Endothelial cell of umbilical vein (primary cell): ENCODE results near the gene HSD17B2. TPM values are rescaled to one million over a fixed set of nuclear protein-coding genes. Genes with fewer than 3 reads are reported as not detected.

Source experiments
- BruUV-seq: library from RNA; stranded (reverse); fragments of 400-500 nt; replicated peaks from 2 replicates; lab custom pipeline; 2021; lab: Mats Ljungman, UMichigan
- CTCF ChIA-PET: fragments of 300-600, 350-600 bp; sonication (Branson Sonifier 250); formaldehyde crosslinking; loops from one replicate; lab custom pipeline; 2021; ENCODE audit warnings: antibody characterized with exemption, inconsistent platforms; lab: Charles Lee
- POLR2A ChIA-PET: fragments of 300-600, 350-600 bp; sonication (Branson Sonifier 250); formaldehyde crosslinking; loops from one replicate; lab custom pipeline; 2021; ENCODE audit warnings: antibody characterized with exemption, inconsistent platforms; lab: Charles Lee
- DNase-seq: peaks from one replicate; pipeline ENCODE4 v3.0.0-alpha.2; 2011; ENCODE audit warnings: low read depth, low spot score
- FAIRE-seq: peaks from 2 replicates; lab custom pipeline; 2011; peaks lifted over from hg19 to GRCh38; lab: Jason Lieb, UNC
- H2AFZ ChIP-seq: 2 replicates; pipeline ENCODE4 v1.6.0; 2012; ENCODE audit warnings: low read depth, low read length, control low read depth, inconsistent platforms
- H3K27ac ChIP-seq: 2 replicates; pipeline ENCODE4 v1.5.1; 2011; ENCODE audit warnings: low read depth, mild to moderate bottlenecking, control low read depth, low read length, moderate library complexity; ENCODE audit not compliant: insufficient read depth
- H3K27me3 ChIP-seq, 2 experiments: 2 replicates each; pipeline versions ENCODE4 v1.6.0 to v1.6.1; 2011; ENCODE audit warnings: low read length in 2 of 2, mixed read lengths in 1 of 2; ENCODE audit not compliant: control insufficient read depth in 2 of 2, insufficient read depth in 2 of 2
- H3K36me3 ChIP-seq, 2 experiments: 2 replicates in 1 of 2; 3 replicates in 1 of 2; pipeline ENCODE4 v1.5.1; 2011; ENCODE audit warnings: low read length in 2 of 2, mild to moderate bottlenecking in 1 of 2, moderate library complexity in 1 of 2; ENCODE audit not compliant: control insufficient read depth in 2 of 2, insufficient read depth in 2 of 2; ENCODE audit errors: extremely low read depth in 1 of 2
- H3K4me1 ChIP-seq: 3 replicates; pipeline ENCODE4 v1.5.1; 2011; ENCODE audit warnings: mild to moderate bottlenecking, low read length; ENCODE audit not compliant: control insufficient read depth, insufficient read depth; ENCODE audit errors: extremely low read depth
- H3K4me2 ChIP-seq: 2 replicates; pipeline ENCODE4 v1.6.1; 2011; ENCODE audit warnings: low read length, control low read depth, mixed read lengths; ENCODE audit not compliant: insufficient read depth
- H3K4me3 ChIP-seq, 3 experiments: fragments of 200-600 bp in 1 of 3; sonication (generic), shearing (Covaris generic) in 1 of 3; replicated peaks in 1 of 3; 2 replicates each; pipeline ENCODE4 v1.5.1; 2011 to 2016; ENCODE audit warnings: control low read depth in 3 of 3, low read length in 3 of 3, mild to moderate bottlenecking in 2 of 3, inconsistent platforms in 1 of 3, low read depth in 1 of 3, moderate library complexity in 1 of 3; ENCODE audit not compliant: insufficient read depth in 1 of 3
- H3K79me2 ChIP-seq: 2 replicates; pipeline ENCODE4 v1.6.0; 2012; ENCODE audit warnings: low read length, inconsistent platforms; ENCODE audit not compliant: control insufficient read depth, insufficient read depth
- H3K9ac ChIP-seq: replicated peaks from 2 replicates; pipeline ENCODE3; 2011; ENCODE audit warnings: low read length, control low read depth; ENCODE audit not compliant: insufficient read depth; ENCODE audit errors: extremely low read depth
- H3K9me1 ChIP-seq: replicated peaks from 3 replicates; pipeline ENCODE4 v1.6.0; 2011; ENCODE audit warnings: mild to moderate bottlenecking, low read length; ENCODE audit not compliant: control insufficient read depth, insufficient read depth; ENCODE audit errors: extremely low read depth
- H3K9me3 ChIP-seq: replicated peaks from 2 replicates; pipeline ENCODE4 v1.5.1; 2012; ENCODE audit warnings: low read length, inconsistent platforms; ENCODE audit not compliant: control insufficient read depth, insufficient read depth
- H4K20me1 ChIP-seq: replicated peaks from 2 replicates; pipeline ENCODE3; 2011; ENCODE audit warnings: mild to moderate bottlenecking, low read length; ENCODE audit not compliant: control insufficient read depth, insufficient read depth; ENCODE audit errors: extremely low read depth
- EZH2 ChIP-seq: IDR thresholded peaks from 2 replicates; pipeline ENCODE4 v1.6.1; 2012; ENCODE audit warnings: borderline replicate concordance, low read depth, mild to moderate bottlenecking, moderate library complexity, low read length, inconsistent platforms; ENCODE audit not compliant: severe bottlenecking
- FOS ChIP-seq: IDR thresholded peaks from 2 replicates; pipeline ENCODE4 v1.6.1; 2011; ENCODE audit warnings: mild to moderate bottlenecking, low read length, moderate library complexity, borderline replicate concordance; ENCODE audit not compliant: insufficient read depth
- GATA2 ChIP-seq: IDR thresholded peaks from 2 replicates; pipeline ENCODE4 v1.7.0; 2011; ENCODE audit warnings: low read depth, mild to moderate bottlenecking, moderate library complexity, mixed read lengths, low read length; ENCODE audit not compliant: insufficient read length, insufficient read depth
- JUN ChIP-seq: IDR thresholded peaks from 2 replicates; pipeline ENCODE4 v1.6.1; 2011; ENCODE audit warnings: borderline replicate concordance, low read depth; ENCODE audit not compliant: insufficient read length, insufficient read depth
- MYC ChIP-seq: IDR thresholded peaks from one replicate; pipeline ENCODE4 v1.6.1; 2011; ENCODE audit warnings: mild to moderate bottlenecking, low read depth, low read length
- POLR2A ChIP-seq: IDR thresholded peaks from 2 replicates; pipeline ENCODE4 v1.6.1; 2012; ENCODE audit warnings: low read depth, mild to moderate bottlenecking, control low read depth, low read length
- POLR2AphosphoS5 ChIP-seq: IDR thresholded peaks from 2 replicates; pipeline ENCODE4 v1.6.1; 2012; ENCODE audit warnings: low read depth, mild to moderate bottlenecking, control low read depth, low read length, moderate library complexity; ENCODE audit not compliant: insufficient read depth
- dilution Hi-C: fragments of 300-500 bp; cut with MboI; formaldehyde crosslinking; loops from one replicate; pipeline ENCODE4 v1.15.0; 2019; ENCODE audit warnings: low sequenced_read_pairs; ENCODE audit not compliant: extremely low pct_ligation_motif_present
- intact Hi-C: fragments of 100-400 bp; cut with micrococcal nuclease; formaldehyde crosslinking; loops from one replicate; pipeline ENCODE4 v1.10.0; 2022
- polyA plus RNA-seq, 4 experiments: library from polyadenylated mRNA; depleted of rRNA in 3 of 4; stranded (reverse) in 3 of 4; unstranded in 1 of 4; fragments of >200 nt; gene quantifications; 2 replicates each; pipeline versions ENCODE4 v1.2.1 to v1.2.3, GENCODE V29; 2011 to 2012; ENCODE audit warnings: missing spikeins in 1 of 4
- total RNA-seq: library from RNA; stranded (reverse); gene quantifications from 2 replicates; pipeline ENCODE4 v1.2.3, GENCODE V29; 2021
- TF ChIP-seq, protein P1 (sequence below), 2 donors: IDR thresholded peaks; 1 replicate in 1 of 2; 2 replicates in 1 of 2; pipeline ENCODE4 v1.5.1; 2011; ENCODE audit warnings: low read length in 2 of 2, mild to moderate bottlenecking in 2 of 2, moderate library complexity in 2 of 2, control low read depth in 1 of 2, inconsistent platforms in 1 of 2, low read depth in 1 of 2; ENCODE audit not compliant: insufficient read depth in 1 of 2; ENCODE audit errors: extremely low read depth in 1 of 2
- TF ChIP-seq, protein P2 (sequence below): IDR thresholded peaks from 2 replicates; pipeline ENCODE4 v1.6.1; 2011; ENCODE audit not compliant: insufficient read depth, insufficient read length

HSD17B2 gene
- total and polyA plus RNA-seq, 2 donors (not counting 3 experiments of a cell fraction or from before 2014, with no cell fraction given): 1.2 to 4.5 TPM

- Histone ChIP-seq H3K27me3 (peaks cover 0 to 9% of the 10 kb centered on the region in 2 experiments), H2AFZ (no peak overlapping the region), H3K9ac (no peak overlapping the region), H3K9me3 (no peaks in the 10 kb centered on the region), H3K4me1 (peaks cover 5% of the 10 kb centered on the region), H3K9me1 (no peaks in the 10 kb centered on the region), H3K79me2 (no peaks in the 10 kb centered on the region), H4K20me1 (no peaks in the 10 kb centered on the region), H3K27ac (no peak overlapping the region), H3K4me3 (no peak overlapping the region), H3K36me3 (no peaks in the 10 kb centered on the region), H3K4me2 (no peak overlapping the region)
- TF ChIP-seq, protein P1, sequence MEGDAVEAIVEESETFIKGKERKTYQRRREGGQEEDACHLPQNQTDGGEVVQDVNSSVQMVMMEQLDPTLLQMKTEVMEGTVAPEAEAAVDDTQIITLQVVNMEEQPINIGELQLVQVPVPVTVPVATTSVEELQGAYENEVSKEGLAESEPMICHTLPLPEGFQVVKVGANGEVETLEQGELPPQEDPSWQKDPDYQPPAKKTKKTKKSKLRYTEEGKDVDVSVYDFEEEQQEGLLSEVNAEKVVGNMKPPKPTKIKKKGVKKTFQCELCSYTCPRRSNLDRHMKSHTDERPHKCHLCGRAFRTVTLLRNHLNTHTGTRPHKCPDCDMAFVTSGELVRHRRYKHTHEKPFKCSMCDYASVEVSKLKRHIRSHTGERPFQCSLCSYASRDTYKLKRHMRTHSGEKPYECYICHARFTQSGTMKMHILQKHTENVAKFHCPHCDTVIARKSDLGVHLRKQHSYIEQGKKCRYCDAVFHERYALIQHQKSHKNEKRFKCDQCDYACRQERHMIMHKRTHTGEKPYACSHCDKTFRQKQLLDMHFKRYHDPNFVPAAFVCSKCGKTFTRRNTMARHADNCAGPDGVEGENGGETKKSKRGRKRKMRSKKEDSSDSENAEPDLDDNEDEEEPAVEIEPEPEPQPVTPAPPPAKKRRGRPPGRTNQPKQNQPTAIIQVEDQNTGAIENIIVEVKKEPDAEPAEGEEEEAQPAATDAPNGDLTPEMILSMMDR (IDR thresholded peaks at IDR 0.05; ENCODE audit: extremely low read depth in 1 of 2, insufficient read depth in 1 of 2, low read depth in 1 of 2, low read length in 2 of 2): no peak
- TF ChIP-seq, protein P2, sequence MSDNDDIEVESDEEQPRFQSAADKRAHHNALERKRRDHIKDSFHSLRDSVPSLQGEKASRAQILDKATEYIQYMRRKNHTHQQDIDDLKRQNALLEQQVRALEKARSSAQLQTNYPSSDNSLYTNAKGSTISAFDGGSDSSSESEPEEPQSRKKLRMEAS: no peak
- TF ChIP-seq EZH2: no peak
- TF ChIP-seq MYC: no peak
- TF ChIP-seq POLR2A: no peak
- no peak for TF ChIP-seq GATA2
- CTCF ChIA-PET: interaction anchor here (1.9 kb wide), 1 partner anchor 20 kb away, joined by 7 read pairs; no protein-coding TSS in a partner anchor
- intact Hi-C loops: no loop called here
- DNase-seq (no peak), FAIRE-seq (no peak)
- POLR2A ChIA-PET: no interaction called here
- dilution Hi-C loops: no loop called here
- no TSS peak for BruUV-seq
Observed at GRCh38 chr16:82040296-82040695, 5.2 kb downstream of the HSD17B2 start.

DNA sequence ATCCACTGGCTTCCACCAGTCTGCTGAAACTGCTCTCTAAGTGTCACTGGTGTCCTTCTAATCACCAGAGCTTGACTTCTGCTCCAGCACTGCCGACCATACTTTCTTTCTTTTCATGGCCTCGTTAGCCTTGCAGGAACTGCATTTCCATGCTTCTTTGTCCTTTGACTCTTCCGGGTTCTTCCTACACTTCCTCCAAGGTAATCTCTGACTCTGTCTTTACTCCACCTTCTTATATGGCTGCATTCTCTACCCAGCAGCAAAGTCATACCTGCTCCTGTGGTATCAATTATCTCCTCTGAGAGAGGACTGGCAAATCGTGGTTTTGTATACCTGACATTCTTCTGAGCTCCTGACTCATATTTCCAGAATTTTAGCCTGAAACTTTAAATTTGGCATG lies 6.5 kb downstream of the HSD17B2 start:
- H3K27me3 ChIP-seq: peaks cover 0 to 9% of the 10 kb centered on the region in 2 experiments
- H3K9me1 ChIP-seq: no peaks in the 10 kb centered on the region
- intact Hi-C loops (no loop called here), dilution Hi-C loops (no loop called here)
- TF ChIP-seq POLR2AphosphoS5: no peak
- TF ChIP-seq, protein P2: no peak
- TF ChIP-seq JUN: no peak
- no peak for TF ChIP-seq EZH2
- no peak for TF ChIP-seq FOS
- TF ChIP-seq, protein P1 (IDR thresholded peaks at IDR 0.05; ENCODE audit: extremely low read depth in 1 of 2, insufficient read depth in 1 of 2, low read depth in 1 of 2, low read length in 2 of 2): no peak
- no peak for TF ChIP-seq GATA2
- no peak for TF ChIP-seq POLR2A
- no peak for TF ChIP-seq MYC
- no peak for FAIRE-seq
- H3K4me1 ChIP-seq: peaks cover 2% of the 10 kb centered on the region
- ChIA-PET POLR2A (no interaction called here), CTCF (no interaction called here)
- no peaks in the 10 kb centered on the region for H4K20me1 ChIP-seq
- H3K79me2 ChIP-seq: no peaks in the 10 kb centered on the region
- H3K4me3 ChIP-seq: no peak overlapping the region
- H3K9me3 ChIP-seq: no peaks in the 10 kb centered on the region
- BruUV-seq: no TSS peak
- H2AFZ ChIP-seq: no peak overlapping the region
- H3K4me2 ChIP-seq: no peak overlapping the region
- no peak overlapping the region for H3K9ac ChIP-seq
- no peaks in the 10 kb centered on the region for H3K36me3 ChIP-seq
- H3K27ac ChIP-seq: no peak overlapping the region
- DNase-seq: no peak
